Ovary (tissue), 9 donors: Measurements from ENCODE around the gene ATAD3C. TPM values are rescaled to one million over a fixed set of nuclear protein-coding genes. Genes with fewer than 3 reads are reported as not detected.
A peak's percentile ranks its signal among the peaks of the same experiment; 100 is the strongest.

ENCODE experiments used
- DNase-seq, 5 donors: peaks; one replicate each; pipeline ENCODE4 v3.0.0-alpha.2; 2019 to 2020
- H3K27ac ChIP-seq, 2 donors: fragments of 200-600 bp; one replicate each; pipeline versions ENCODE4 v1.5.1 to v1.8.0; 2019 to 2022
- H3K27me3 ChIP-seq: fragments of 200-600 bp; one replicate; pipeline ENCODE4 v1.8.0; 2022
- H3K36me3 ChIP-seq: fragments of 200-600 bp; sonication (generic); one replicate; pipeline ENCODE4 v1.5.1; 2019
- H3K4me1 ChIP-seq: one replicate; pipeline ENCODE4 v1.8.1; 2013; ENCODE audit warnings: mild to moderate bottlenecking, moderate library complexity; ENCODE audit not compliant: insufficient read depth
- H3K4me3 ChIP-seq: fragments of 200-600 bp; sonication (generic); one replicate; pipeline ENCODE4 v1.5.1; 2017
- H3K9me3 ChIP-seq, 2 donors: fragments of 200-600 bp in 1 of 2; sonication (generic) in 1 of 2; one replicate each; pipeline versions ENCODE4 v1.5.1 to v1.8.1; 2013 to 2019; ENCODE audit warnings: mild to moderate bottlenecking in 1 of 2, moderate library complexity in 1 of 2
- EP300 ChIP-seq: sonication (generic); formaldehyde crosslinking; IDR thresholded peaks from one replicate; pipeline ENCODE4 v1.6.1; 2017; ENCODE audit warnings: antibody characterized with exemption
- POLR2A ChIP-seq: fragments of 450-650 bp; IDR thresholded peaks from one replicate; pipeline ENCODE4 v1.6.1; 2017; ENCODE audit warnings: antibody characterized with exemption, mild to moderate bottlenecking, moderate library complexity
- WGBS, 3 donors: extraction: QIAGEN DNeasy Blood & Tissue Kit in 1 of 3; methylation state at CpG; one replicate each; pipeline versions ENCODE4 v1.1.5 to v1.1.7; 2013 to 2017; 5-methylcytosine and 5-hydroxymethylcytosine counted together
- intact Hi-C, 4 donors: fragments of 100-400 bp; cut with DNase I; formaldehyde crosslinking; loops; one replicate each; pipeline versions ENCODE4 v1.11.0 to v1.15.1; 2022 to 2023
- polyA plus RNA-seq, 2 donors: library from polyadenylated mRNA; stranded (reverse); fragments of 200-250 nt in 1 of 2; fragments of 350-450 nt in 1 of 2; fragmentation: Illumina TruSeq in 1 of 2; extraction: RNeasy Lipid Tissue Mini Kit (QIAGEN cat#74804) in 1 of 2; gene quantifications; one replicate each; pipeline ENCODE4 v1.2.3, GENCODE V29; 2013 to 2014
- total RNA-seq, 7 donors: library from RNA; depleted of rRNA in 2 of 7; stranded (reverse); fragments of >200 nt in 2 of 7; fragmentation: NEBNext Ultra II Directional in 3 of 7; extraction: Animal tissue kit (Norgen Biotek cat#: 25700) in 3 of 7; gene quantifications; one replicate each; pipeline versions ENCODE4 v1.1.0 to v1.2.4, GENCODE V29; 2016 to 2023
- TF ChIP-seq, protein P1 (sequence below), 3 donors: fragments of 450-650 bp in 2 of 3; fragments of 200-600 bp in 1 of 3; IDR thresholded peaks; one replicate each; pipeline versions ENCODE4 v1.5.1 to v1.8.0; 2016 to 2022; ENCODE audit warnings: antibody characterized with exemption in 3 of 3, mild to moderate bottlenecking in 1 of 3
- donor health status: DM: no; HTN: no; CAD: no; lungs with moderate emphysema.
- donor health status: DM: no; HTN: no; CAD: no.
- donor health status: Bipolar disorder and iron deficiency.
- donor health status: DM: yes; HTN: yes; CAD: no.
- donor health status: DM: no; HTN: no; CAD: no.
- donor health status: DM: yes; HTN: yes; CAD: no.

Gene ATAD3C
- total and polyA plus RNA-seq, 9 donors = 0.53 to 5.3 (median 3.6) TPM

DNA sequence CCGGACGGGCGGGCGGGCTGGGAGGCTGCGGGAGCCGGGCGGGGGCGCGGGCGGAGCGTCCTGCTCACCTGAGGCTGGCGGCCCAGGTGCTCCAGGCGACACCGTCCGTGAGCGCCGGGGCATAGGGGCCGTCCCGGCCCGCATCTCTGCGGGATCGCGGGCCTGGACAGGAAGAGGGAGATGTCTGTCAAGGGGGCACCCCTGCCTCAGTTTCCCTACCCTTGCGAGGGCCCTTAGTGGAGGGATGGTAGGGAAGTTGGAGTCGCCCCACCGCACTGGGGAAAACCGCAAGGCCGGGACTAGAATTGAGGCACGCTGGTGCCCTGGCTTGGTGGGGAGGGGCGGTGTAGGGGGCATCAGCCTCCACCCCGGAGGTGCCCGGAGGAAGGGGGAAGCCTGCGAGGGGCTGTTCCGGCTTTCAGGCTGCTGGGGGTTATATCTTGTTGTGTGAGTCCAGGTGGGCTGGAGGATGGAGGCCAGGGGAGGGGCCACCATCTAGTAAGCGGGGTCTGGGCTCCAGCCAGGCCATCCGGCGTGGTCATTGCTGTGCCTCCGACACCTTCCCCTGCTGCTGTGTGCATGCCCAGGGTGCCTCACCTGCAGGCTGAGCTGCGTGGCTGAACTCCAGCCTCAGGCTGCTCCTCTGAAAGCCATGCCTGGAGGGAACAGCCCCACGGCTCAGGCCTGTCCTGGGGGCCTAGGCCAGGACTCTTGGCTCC is 13.4 kb upstream of the ATAD3C start:
- Histone ChIP-seq H3K27me3 (no peaks in the 10 kb centered on the region), H3K4me3 (peak overlapping the region; percentile 49), H3K4me1 (peaks cover 42% of the 10 kb centered on the region), H3K27ac (peak overlapping the region in 1 of 2 donors; percentile 96), H3K36me3 (no peaks in the 10 kb centered on the region), H3K9me3 (no peaks in the 10 kb centered on the region)
- peak in 3 of 5 donors; percentile 20 to 50 (median 42) for DNase-seq
- TF ChIP-seq EP300 (no peak), POLR2A (no peak)
- TF ChIP-seq, protein P1, sequence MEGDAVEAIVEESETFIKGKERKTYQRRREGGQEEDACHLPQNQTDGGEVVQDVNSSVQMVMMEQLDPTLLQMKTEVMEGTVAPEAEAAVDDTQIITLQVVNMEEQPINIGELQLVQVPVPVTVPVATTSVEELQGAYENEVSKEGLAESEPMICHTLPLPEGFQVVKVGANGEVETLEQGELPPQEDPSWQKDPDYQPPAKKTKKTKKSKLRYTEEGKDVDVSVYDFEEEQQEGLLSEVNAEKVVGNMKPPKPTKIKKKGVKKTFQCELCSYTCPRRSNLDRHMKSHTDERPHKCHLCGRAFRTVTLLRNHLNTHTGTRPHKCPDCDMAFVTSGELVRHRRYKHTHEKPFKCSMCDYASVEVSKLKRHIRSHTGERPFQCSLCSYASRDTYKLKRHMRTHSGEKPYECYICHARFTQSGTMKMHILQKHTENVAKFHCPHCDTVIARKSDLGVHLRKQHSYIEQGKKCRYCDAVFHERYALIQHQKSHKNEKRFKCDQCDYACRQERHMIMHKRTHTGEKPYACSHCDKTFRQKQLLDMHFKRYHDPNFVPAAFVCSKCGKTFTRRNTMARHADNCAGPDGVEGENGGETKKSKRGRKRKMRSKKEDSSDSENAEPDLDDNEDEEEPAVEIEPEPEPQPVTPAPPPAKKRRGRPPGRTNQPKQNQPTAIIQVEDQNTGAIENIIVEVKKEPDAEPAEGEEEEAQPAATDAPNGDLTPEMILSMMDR (IDR thresholded peaks at IDR 0.05) = no peak
- intact Hi-C loops = no loop called here
- WGBS, 3 donors = 10 to 22% (median 15%) methylated on average over 29 to 40 of the region's 40 CpGs

DNA sequence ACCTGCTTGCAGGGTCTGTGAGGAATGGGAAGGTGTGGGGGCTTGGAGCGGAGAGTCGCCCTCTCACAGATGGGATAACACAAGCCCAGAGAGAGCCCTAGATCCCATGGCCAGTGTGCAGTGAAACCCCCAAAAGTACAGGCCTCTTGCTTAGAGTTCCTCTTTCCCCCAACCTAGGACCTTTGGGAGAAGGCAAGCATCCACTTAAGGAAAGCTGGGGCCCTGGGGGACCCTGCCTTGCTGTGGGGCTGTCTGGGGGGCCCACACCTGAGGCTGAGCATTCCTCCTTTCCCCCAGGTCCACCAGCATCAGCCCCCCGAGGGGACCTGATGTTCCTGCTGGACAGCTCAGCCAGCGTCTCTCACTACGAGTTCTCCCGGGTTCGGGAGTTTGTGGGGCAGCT is 12.9 kb upstream of the ATAD3C start:
- 81 to 89% (median 83%) methylated on average over 6 to 7 of the region's 7 CpGs for WGBS, 3 donors
- no peaks in the 10 kb centered on the region for H3K9me3 ChIP-seq
- peak overlapping the region; percentile 49 for H3K4me3 ChIP-seq
- H3K36me3 ChIP-seq = no peaks in the 10 kb centered on the region
- H3K4me1 ChIP-seq = peaks cover 44% of the 10 kb centered on the region
- no peak overlapping the region for H3K27ac ChIP-seq
- intact Hi-C loops = no loop called here
- no peak for TF ChIP-seq POLR2A
- TF ChIP-seq, protein P1 (IDR thresholded peaks at IDR 0.05) = no peak
- no peaks in the 10 kb centered on the region for H3K27me3 ChIP-seq
- no peak for DNase-seq

DNA sequence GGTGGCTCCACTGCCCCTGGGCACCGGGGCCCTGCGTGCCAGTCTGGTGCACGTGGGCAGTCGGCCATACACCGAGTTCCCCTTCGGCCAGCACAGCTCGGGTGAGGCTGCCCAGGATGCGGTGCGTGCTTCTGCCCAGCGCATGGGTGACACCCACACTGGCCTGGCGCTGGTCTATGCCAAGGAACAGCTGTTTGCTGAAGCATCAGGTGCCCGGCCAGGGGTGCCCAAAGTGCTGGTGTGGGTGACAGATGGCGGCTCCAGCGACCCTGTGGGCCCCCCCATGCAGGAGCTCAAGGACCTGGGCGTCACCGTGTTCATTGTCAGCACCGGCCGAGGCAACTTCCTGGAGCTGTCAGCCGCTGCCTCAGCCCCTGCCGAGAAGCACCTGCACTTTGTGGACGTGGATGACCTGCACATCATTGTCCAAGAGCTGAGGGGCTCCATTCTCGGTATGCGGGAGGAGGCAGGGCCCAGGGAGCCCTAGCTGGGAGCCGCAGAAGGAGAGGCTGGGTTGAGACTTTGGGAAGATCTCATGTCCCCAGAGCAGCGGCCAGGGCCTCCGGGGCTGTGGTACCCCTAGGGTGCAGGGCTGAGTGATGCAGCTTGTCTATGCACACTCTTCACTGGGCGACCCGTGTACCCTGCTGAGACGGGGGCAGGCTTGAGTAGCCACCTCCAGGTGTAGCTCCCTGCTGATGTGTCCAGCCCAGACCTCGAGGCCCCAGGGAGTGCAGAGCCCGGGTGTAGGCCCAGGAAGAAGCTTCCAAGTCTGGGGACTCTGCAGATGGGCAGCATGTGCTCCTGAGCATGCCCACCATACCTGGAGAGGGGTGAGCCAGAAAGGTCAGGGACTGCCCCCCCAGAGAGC is 12.2 kb upstream of the ATAD3C start:
- no peaks in the 10 kb centered on the region for H3K36me3 ChIP-seq
- H3K4me3 ChIP-seq = no peak overlapping the region
- H3K27me3 ChIP-seq = no peaks in the 10 kb centered on the region
- DNase-seq = peak in 1 of 5 donors; percentile 43
- peaks cover 39% of the 10 kb centered on the region for H3K4me1 ChIP-seq
- WGBS, 3 donors = 81 to 85% (median 81%) methylated on average over 23 to 31 of the region's 31 CpGs
- H3K9me3 ChIP-seq = no peaks in the 10 kb centered on the region
- no peak for TF ChIP-seq POLR2A
- no peak for TF ChIP-seq EP300
- TF ChIP-seq, protein P1 (IDR thresholded peaks at IDR 0.05) = no peak
- intact Hi-C loops = no loop called here
- no peak overlapping the region for H3K27ac ChIP-seq

DNA sequence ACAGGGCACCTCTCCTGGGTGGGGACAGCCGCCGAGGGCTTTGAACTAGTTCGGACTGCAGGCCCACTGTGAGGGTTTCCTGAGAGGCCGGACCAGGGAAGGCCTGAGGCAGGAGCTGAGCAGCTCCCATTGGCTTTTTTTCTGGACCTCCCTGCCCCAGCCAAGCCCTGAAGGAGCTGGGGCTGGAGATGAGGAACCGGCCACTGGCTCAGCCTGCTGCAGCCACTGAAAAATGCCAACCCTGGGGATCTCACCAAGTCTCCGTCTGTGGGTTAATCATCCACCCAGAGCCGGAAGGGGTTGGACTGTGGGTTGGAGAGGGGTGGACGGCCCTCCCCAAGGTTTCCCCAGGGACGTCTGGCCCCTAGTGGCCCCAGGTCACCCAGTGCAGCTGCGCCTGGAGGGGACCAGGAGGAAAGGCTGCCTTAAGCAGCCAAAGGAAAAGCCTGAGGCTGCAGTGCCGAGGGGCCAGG is 11.5 kb upstream of the ATAD3C start:
- H3K27ac ChIP-seq = no peak overlapping the region
- DNase-seq = no peak
- no peaks in the 10 kb centered on the region for H3K36me3 ChIP-seq
- peaks cover 34% of the 10 kb centered on the region for H3K4me1 ChIP-seq
- TF ChIP-seq EP300 (no peak), POLR2A (no peak)
- TF ChIP-seq, protein P1 (IDR thresholded peaks at IDR 0.05) = no peak
- 77 to 93% (median 87%) methylated on average over 6 to 11 of the region's 11 CpGs for WGBS, 3 donors
- H3K4me3 ChIP-seq = no peak overlapping the region
- no peaks in the 10 kb centered on the region for H3K27me3 ChIP-seq
- H3K9me3 ChIP-seq = no peaks in the 10 kb centered on the region
- intact Hi-C loops = no loop called here
